HFF-Myc (cell line): Measurements from ENCODE around the gene ELAVL3.

Source experiments
- DNase-seq: peaks from one replicate; pipeline ENCODE4 v3.0.0-alpha.2; 2011; ENCODE audit warnings: low read depth; ENCODE audit errors: extremely low read depth
- H3K4me3 ChIP-seq: replicated peaks from 2 replicates; pipeline ENCODE4 v1.5.1; 2011; ENCODE audit warnings: low read depth, mild to moderate bottlenecking, control low read depth, low read length
- CTCF ChIP-seq: IDR thresholded peaks from 2 replicates; pipeline ENCODE4 v1.5.1; 2012; ENCODE audit warnings: mild to moderate bottlenecking, low read depth, low read length, control low read depth; ENCODE audit errors: missing control alignments

The ELAVL3 gene

DNA sequence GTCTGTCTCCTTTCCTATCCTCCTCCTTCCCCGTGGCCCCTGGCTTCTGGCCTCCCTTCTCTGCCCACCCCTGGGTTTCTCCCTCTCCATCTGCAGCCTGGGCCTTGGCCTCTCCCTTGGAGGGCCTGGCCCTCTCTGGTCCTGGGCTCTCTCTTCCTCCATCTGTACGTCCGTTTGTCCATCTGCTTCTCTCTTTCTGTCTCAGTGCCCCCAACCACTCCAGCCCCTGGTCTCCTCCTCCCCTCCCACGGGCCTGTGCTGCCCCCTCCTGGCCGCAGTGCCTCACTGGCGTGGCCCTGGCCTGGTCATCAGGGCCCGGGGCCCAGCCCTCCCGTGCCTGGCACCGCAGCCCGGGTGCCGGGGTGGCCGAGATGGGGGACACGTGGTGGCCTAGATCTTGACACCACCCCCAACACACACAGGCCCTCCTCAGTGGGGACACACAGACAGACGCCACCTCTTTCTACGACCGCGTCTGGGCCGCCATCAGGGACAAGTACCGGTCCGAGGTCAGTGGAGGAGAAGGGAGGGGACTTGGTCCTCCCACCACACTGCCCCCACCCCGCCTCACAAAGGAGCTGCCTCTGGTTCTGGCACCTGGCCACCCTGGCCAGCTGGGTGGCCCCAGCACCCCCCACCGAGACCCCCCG, 34.1 kb downstream of the ELAVL3 start:
- no peak for DNase-seq
- H3K4me3 ChIP-seq = no peak overlapping the region
- peak; percentile 76 for TF ChIP-seq CTCF

DNA sequence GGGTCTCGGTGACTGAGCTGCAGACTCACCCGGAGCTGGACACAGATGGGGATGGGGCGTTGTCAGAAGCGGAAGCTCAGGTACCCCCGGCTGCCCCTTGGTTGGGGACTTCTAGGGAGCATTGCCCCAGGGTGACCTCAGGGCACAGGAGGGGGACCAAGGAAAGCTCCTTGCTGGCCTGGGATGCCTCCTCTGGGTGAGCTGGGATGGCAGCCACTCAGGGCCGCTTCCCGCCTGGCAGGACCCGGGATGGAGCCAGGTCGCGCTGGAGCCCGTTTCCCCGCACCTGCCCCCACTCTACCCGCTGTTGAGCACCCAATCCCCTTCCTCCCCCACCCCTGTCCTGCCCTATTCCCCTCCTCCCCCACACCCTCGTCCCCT, 34.6 kb downstream of the ELAVL3 start:
- H3K4me3 ChIP-seq = no peak overlapping the region
- no peak for DNase-seq
- no peak for TF ChIP-seq CTCF

- DNase-seq = no peak
- H3K4me3 ChIP-seq = no peak overlapping the region
- TF ChIP-seq CTCF = no peak
These were observed 35.7 kb downstream of the ELAVL3 start for GRCh38 chr19:11445141-11445540.

- no peak for DNase-seq
- no peak for TF ChIP-seq CTCF
- no peak overlapping the region for H3K4me3 ChIP-seq
These were observed 36.8 kb downstream of the ELAVL3 start for GRCh38 chr19:11444059-11444458.

- H3K4me3 ChIP-seq = no peak overlapping the region
- no peak for DNase-seq
- no peak for TF ChIP-seq CTCF
These were observed 42.9 kb downstream of the ELAVL3 start for GRCh38 chr19:11437955-11438354.

DNA sequence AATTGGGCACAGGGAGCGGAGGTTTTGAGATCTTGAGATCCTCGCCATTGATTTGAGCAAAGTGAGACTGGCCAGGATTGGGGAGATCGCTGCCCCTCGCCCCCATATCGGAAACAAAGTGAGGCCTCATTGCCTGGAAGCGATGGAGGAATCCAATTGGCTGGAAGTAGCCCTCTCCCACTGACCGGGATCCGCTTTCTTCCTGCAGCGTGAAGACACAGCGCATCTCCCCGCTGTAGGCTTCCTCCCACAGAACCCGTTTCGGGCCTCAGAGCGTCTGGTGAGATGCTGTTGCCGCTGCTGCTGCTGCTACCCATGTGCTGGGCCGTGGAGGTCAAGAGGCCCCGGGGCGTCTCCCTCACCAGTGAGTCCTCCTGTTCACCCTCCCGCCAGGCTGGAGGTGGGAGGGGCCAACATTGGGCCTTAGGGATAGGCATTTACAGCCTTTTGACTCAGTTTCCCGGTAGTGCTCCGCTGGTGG, 45.0 kb downstream of the ELAVL3 start:
- no peak for DNase-seq

More for the DNA sequence above, 45.0 kb downstream of the ELAVL3 start:
- H3K4me3 ChIP-seq = peak overlapping the region; percentile 98
- no peak for TF ChIP-seq CTCF
